Astrocyte (in vitro differentiated cells and primary cell): ENCODE measurements around the gene LTB4R. TPM values are rescaled to one million over a fixed set of nuclear protein-coding genes. Genes with fewer than 3 reads are reported as not detected.

Experiments
- DNase-seq: peaks from one replicate; pipeline ENCODE4 v3.0.0-alpha.2; 2010; ENCODE audit warnings: low read depth
- FAIRE-seq: peaks from 2 replicates; lab custom pipeline; 2011; peaks lifted over from hg19 to GRCh38; lab: Jason Lieb, UNC
- H2AFZ ChIP-seq: 2 replicates; pipeline ENCODE4 v1.6.0; 2012; ENCODE audit warnings: low read depth, low read length, inconsistent platforms
- H3K27ac ChIP-seq: 2 replicates; pipeline ENCODE4 v1.5.1; 2011; ENCODE audit warnings: low read depth, low read length, inconsistent platforms
- H3K27me3 ChIP-seq: 2 replicates; pipeline ENCODE4 v1.6.0; 2011; ENCODE audit warnings: low read length, inconsistent platforms; ENCODE audit not compliant: insufficient read depth
- H3K36me3 ChIP-seq: 2 replicates; pipeline ENCODE4 v1.5.1; 2011; ENCODE audit warnings: low read length, inconsistent platforms; ENCODE audit not compliant: insufficient read depth
- H3K4me1 ChIP-seq: 2 replicates; pipeline ENCODE4 v1.5.1; 2011; ENCODE audit warnings: low read length, inconsistent platforms; ENCODE audit not compliant: insufficient read depth
- H3K4me2 ChIP-seq: 2 replicates; pipeline ENCODE4 v1.6.0; 2012; ENCODE audit warnings: low read length, inconsistent platforms
- H3K4me3 ChIP-seq: 2 replicates; pipeline ENCODE4 v1.5.1; 2011; ENCODE audit warnings: low read depth, mild to moderate bottlenecking, low read length, inconsistent platforms; ENCODE audit not compliant: insufficient read depth
- H3K79me2 ChIP-seq: 2 replicates; pipeline ENCODE4 v1.6.0; 2012; ENCODE audit warnings: mild to moderate bottlenecking, low read length, inconsistent platforms; ENCODE audit not compliant: insufficient read depth
- H3K9ac ChIP-seq: 2 replicates; pipeline ENCODE4 v1.6.0; 2012; ENCODE audit warnings: mild to moderate bottlenecking, low read length, inconsistent platforms
- H3K9me3 ChIP-seq: 2 replicates; pipeline ENCODE4 v1.5.1; 2012; ENCODE audit warnings: low read depth, mild to moderate bottlenecking, low read length, inconsistent platforms; ENCODE audit not compliant: insufficient read depth
- H4K20me1 ChIP-seq: 2 replicates; pipeline ENCODE4 v1.6.0; 2012; ENCODE audit warnings: low read length, inconsistent platforms; ENCODE audit not compliant: insufficient read depth
- H3K27ac Mint-ChIP-seq: one replicate; pipeline ENCODE4 v1.8.0; 2021; ENCODE audit warnings: mild to moderate bottlenecking, mixed read lengths; ENCODE audit not compliant: unreplicated experiment
- H3K27me3 Mint-ChIP-seq: one replicate; pipeline ENCODE4 v1.8.0; 2021; ENCODE audit warnings: low read depth, mixed read lengths; ENCODE audit not compliant: unreplicated experiment
- H3K36me3 Mint-ChIP-seq: one replicate; pipeline ENCODE4 v1.8.0; 2021; ENCODE audit warnings: low read depth, mixed read lengths; ENCODE audit not compliant: unreplicated experiment
- H3K4me1 Mint-ChIP-seq: one replicate; pipeline ENCODE4 v1.8.0; 2021; ENCODE audit warnings: low read depth, mixed read lengths; ENCODE audit not compliant: unreplicated experiment
- H3K4me3 Mint-ChIP-seq: one replicate; pipeline ENCODE4 v1.8.0; 2021; ENCODE audit warnings: mild to moderate bottlenecking, moderate library complexity, mixed read lengths; ENCODE audit not compliant: unreplicated experiment
- H3K9me3 Mint-ChIP-seq: one replicate; pipeline ENCODE4 v1.8.0; 2021; ENCODE audit warnings: mild to moderate bottlenecking, mixed read lengths; ENCODE audit not compliant: unreplicated experiment
- CTCF ChIP-seq: IDR thresholded peaks from 2 replicates; pipeline ENCODE4 v1.5.1; 2011; ENCODE audit warnings: low read depth, mild to moderate bottlenecking, inconsistent platforms, low read length, moderate library complexity; ENCODE audit not compliant: insufficient read depth
- EZH2 ChIP-seq: IDR thresholded peaks from 2 replicates; pipeline ENCODE4 v1.6.1; 2012; ENCODE audit warnings: mild to moderate bottlenecking, low read length, inconsistent platforms; ENCODE audit not compliant: insufficient read depth
- total RNA-seq: library from RNA; stranded (reverse); gene quantifications from 2 replicates; pipeline ENCODE4 v1.2.1, GENCODE V29; 2021

The LTB4R gene
- total RNA-seq, 1 donor from 2014 or later, result 5.5 TPM

GRCh38 chr14:24277606-24278321 is 33.5 kb upstream of the LTB4R start:
- Histone ChIP-seq H3K36me3 (no peaks in the 10 kb centered on the region), H3K9me3 (no peaks in the 10 kb centered on the region), H3K79me2 (no peaks in the 10 kb centered on the region), H3K9ac (no peak overlapping the region), H3K4me1 (no peaks in the 10 kb centered on the region), H2AFZ (no peak overlapping the region), H3K27me3 (no peaks in the 10 kb centered on the region), H3K4me2 (no peak overlapping the region), H3K4me3 (no peak overlapping the region), H4K20me1 (peaks cover 18% of the 10 kb centered on the region), H3K27ac (no peak overlapping the region)
- FAIRE-seq (no peak), DNase-seq (no peak)
- no peak overlapping the region for H3K27ac Mint-ChIP-seq
- no peaks in the 10 kb centered on the region for H3K27me3 Mint-ChIP-seq
- H3K9me3 Mint-ChIP-seq, result no peaks in the 10 kb centered on the region
- H3K4me1 Mint-ChIP-seq, result peaks cover 5% of the 10 kb centered on the region
- TF ChIP-seq CTCF (no peak), EZH2 (no peak)
- peaks cover 16% of the 10 kb centered on the region for H3K36me3 Mint-ChIP-seq
- H3K4me3 Mint-ChIP-seq, result no peak overlapping the region

GRCh38 chr14:24278424-24278823 is 32.9 kb upstream of the LTB4R start:
- Histone ChIP-seq H3K9me3 (no peaks in the 10 kb centered on the region), H3K4me3 (no peak overlapping the region), H3K27ac (no peak overlapping the region), H4K20me1 (peaks cover 18% of the 10 kb centered on the region), H3K79me2 (no peaks in the 10 kb centered on the region), H2AFZ (no peak overlapping the region), H3K9ac (no peak overlapping the region), H3K36me3 (no peaks in the 10 kb centered on the region), H3K4me1 (no peaks in the 10 kb centered on the region), H3K27me3 (no peaks in the 10 kb centered on the region), H3K4me2 (no peak overlapping the region)
- Mint-ChIP-seq H3K4me1 (peaks cover 7% of the 10 kb centered on the region), H3K27ac (no peak overlapping the region), H3K36me3 (peaks cover 16% of the 10 kb centered on the region), H3K4me3 (no peak overlapping the region), H3K9me3 (no peaks in the 10 kb centered on the region), H3K27me3 (no peaks in the 10 kb centered on the region)
- FAIRE-seq (no peak), DNase-seq (no peak)
- no peak for TF ChIP-seq CTCF
- TF ChIP-seq EZH2, result no peak

GRCh38 chr14:24279301-24280186 is 31.8 kb upstream of the LTB4R start:
- no peaks in the 10 kb centered on the region for H3K27me3 Mint-ChIP-seq
- peaks cover 19% of the 10 kb centered on the region for H3K36me3 Mint-ChIP-seq
- Histone ChIP-seq H3K4me2 (no peak overlapping the region), H2AFZ (no peak overlapping the region), H3K36me3 (no peaks in the 10 kb centered on the region), H3K4me3 (no peak overlapping the region), H3K27ac (no peak overlapping the region), H3K9me3 (no peaks in the 10 kb centered on the region), H4K20me1 (peaks cover 18% of the 10 kb centered on the region), H3K27me3 (no peaks in the 10 kb centered on the region), H3K4me1 (no peaks in the 10 kb centered on the region), H3K79me2 (no peaks in the 10 kb centered on the region), H3K9ac (no peak overlapping the region)
- no peak for DNase-seq
- no peak for FAIRE-seq
- H3K27ac Mint-ChIP-seq, result no peak overlapping the region
- H3K4me3 Mint-ChIP-seq, result no peak overlapping the region
- peaks cover 7% of the 10 kb centered on the region for H3K4me1 Mint-ChIP-seq
- H3K9me3 Mint-ChIP-seq, result no peaks in the 10 kb centered on the region
- TF ChIP-seq EZH2 (no peak), CTCF (no peak)
